T follicular helper cell (primary cell): ENCODE measurements around the gene UGT2B7.
"Not testable (repeated sequence)": the region's sequence is repeated elsewhere in the genome, so short reads cannot be mapped to it uniquely, and the experiment has no call there.

Source experiments
- DNase-seq: peaks from one replicate; pipeline ENCODE4 v3.0.0-alpha.2; 2020; ENCODE audit warnings: low read depth
- total RNA-seq, 2 experiments: gene quantifications; one replicate each; lab custom pipeline; 2026; lab: John Stamatoyannopoulos, UW

The UGT2B7 gene
- 0 reads per million in 2 experiments for total RNA-seq

GRCh38 chr4:69096111-69096656 is at the start of gene UGT2B7:
Gene UGT2B7 (plus strand): TSS chr4:69096474. CDS start chr4:69096521, 47 bp downstream.
- no peak for DNase-seq

- no peak for DNase-seq
Measured at GRCh38 chr4:69049860-69050259, 46.4 kb upstream of the UGT2B7 start.

- not testable (repeated sequence) for DNase-seq
Measured at GRCh38 chr4:69050853-69051575, 45.3 kb upstream of the UGT2B7 start.

GRCh38 chr4:69051576-69051943 is 44.7 kb upstream of the UGT2B7 start:
- no peak for DNase-seq

- DNase-seq = not testable (repeated sequence)
Measured at GRCh38 chr4:69053309-69053885, 42.9 kb upstream of the UGT2B7 start.

DNA sequence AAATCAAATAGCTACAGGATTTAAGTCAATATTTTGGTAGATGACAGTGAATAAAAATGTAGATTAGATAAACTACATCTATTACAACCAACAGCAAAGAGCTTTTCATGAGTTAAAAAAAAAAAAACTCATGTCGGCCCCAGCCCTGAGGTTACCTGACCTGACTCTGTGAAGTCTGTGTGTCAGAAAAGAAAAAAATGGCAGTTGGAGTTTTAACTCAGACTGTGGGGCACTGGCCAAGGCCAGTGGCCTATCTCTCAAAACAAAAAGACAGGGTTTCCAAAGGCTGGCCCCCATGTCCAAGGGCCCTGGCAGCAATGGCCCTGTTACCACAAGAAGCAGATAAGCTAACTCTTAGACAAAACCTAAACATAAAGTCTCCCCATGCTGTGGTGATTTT is 42.2 kb upstream of the UGT2B7 start:
- not testable (repeated sequence) for DNase-seq

DNA sequence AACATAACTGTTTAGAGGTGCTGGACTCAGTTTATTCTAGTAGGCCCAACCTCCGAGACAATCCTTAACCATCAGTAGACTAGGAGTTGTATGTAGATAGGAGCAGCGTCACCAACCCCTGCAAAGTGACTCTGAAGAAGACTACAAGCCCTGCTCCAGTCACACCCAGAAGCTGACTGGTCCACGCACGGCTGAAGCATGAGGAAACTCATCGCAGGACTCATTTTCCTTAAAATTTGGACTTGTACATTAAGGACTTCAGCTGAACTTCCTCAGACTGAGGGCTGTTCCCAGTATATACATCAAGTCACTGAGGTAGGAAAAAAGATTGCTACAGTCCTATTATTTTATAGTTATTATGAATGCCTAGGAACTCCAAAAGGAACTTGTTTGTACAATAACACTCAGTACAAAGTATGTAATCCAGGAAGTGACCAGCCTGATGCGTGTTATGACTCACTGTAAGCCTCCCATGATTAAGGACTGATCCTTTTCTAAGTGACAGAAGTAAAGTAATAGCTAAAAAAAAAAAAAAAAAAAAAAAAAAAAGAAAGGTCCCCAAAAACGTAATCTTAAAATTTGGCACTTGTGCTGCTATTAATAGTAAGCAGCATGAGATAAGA is 41.6 kb upstream of the UGT2B7 start:
- no peak for DNase-seq

- no peak for DNase-seq
Measured at GRCh38 chr4:69056150-69056549, 40.1 kb upstream of the UGT2B7 start.

GRCh38 chr4:69056921-69057550 is 39.2 kb upstream of the UGT2B7 start:
- DNase-seq = no peak

GRCh38 chr4:69057620-69058409 is 38.5 kb upstream of the UGT2B7 start:
- DNase-seq = no peak

GRCh38 chr4:69058410-69059059 is 37.7 kb upstream of the UGT2B7 start:
- no peak for DNase-seq

- no peak for DNase-seq
Measured at GRCh38 chr4:69060651-69061308, 35.5 kb upstream of the UGT2B7 start.

DNA sequence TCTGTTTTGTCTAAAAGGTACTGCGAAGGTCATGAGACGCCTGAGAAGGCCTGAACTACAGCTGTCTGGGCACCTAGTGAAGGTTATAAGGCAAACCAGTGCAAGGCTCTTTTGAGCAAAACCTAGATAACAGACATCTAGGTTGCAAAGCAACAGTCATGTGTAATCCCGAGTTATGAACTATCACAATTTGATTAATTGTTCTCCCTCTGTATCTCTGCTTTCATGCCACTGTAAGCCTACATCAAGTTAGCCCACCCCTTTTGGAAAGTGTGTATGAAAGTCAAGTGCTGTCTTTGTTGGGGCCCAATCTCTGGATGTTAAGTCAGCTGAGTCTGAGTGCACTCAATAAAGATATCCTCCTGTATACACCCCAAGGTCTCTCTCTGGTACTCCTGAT is 31.9 kb upstream of the UGT2B7 start:
- no peak for DNase-seq

GRCh38 chr4:69066945-69067344 is 29.3 kb upstream of the UGT2B7 start:
- DNase-seq = no peak

DNA sequence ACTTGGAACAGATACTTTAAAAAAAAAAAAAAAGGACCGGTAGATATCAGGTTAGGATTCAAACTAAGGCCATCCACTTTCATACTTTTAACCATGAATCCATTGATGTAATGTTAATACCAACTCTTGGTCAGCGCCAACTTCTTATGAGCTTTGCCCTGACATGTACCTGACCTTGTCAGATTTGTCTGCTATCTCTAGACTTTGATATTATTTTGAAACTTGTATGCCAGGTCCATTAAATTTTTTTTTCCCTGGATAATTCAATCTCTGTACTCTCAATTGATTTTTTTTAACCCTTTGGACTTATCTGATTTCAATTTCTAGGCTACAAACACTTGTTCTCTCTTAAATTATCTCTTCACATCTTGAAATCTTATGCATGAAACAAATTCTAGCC is 27.2 kb upstream of the UGT2B7 start:
- no peak for DNase-seq

DNA sequence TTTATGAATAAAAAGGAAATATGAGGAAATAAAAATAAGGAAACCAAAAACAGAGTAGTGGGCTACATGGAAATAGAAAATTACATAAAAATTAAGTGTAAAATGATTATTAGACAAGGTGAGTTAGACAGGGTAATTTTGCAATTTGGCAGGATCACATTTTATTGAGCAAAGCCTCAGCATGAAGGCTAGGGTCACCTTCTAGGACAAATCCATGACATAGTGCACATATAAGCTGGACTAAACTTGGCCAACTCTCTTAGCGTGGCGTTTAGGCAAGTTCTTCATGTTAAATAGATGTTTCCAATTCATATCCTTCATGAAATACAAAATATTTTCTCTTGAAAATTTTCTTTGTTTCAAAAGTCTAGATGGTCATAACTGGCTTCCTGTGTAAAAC is 25.7 kb upstream of the UGT2B7 start:
- DNase-seq = no peak

- DNase-seq = no peak
Measured at GRCh38 chr4:69071286-69071685, 25.0 kb upstream of the UGT2B7 start.

DNA sequence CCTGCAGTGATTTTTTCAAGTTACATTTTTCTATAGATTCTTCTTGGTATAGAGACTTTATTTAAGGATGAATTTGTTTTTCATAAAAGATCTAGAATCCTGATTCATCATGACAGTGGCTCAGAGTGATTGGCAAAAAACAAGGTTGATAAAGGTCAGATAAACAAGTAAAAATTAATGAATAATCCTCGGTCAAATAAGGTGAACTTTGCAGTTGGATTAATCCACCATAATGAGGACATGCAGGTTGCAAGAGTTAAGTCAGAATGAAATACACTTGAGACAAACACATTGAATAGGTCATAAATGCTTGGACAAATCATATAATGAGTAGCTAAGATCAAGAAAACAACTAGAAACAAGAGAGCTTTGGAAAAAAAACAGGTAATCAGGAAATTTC is 22.9 kb upstream of the UGT2B7 start:
- no peak for DNase-seq

DNA sequence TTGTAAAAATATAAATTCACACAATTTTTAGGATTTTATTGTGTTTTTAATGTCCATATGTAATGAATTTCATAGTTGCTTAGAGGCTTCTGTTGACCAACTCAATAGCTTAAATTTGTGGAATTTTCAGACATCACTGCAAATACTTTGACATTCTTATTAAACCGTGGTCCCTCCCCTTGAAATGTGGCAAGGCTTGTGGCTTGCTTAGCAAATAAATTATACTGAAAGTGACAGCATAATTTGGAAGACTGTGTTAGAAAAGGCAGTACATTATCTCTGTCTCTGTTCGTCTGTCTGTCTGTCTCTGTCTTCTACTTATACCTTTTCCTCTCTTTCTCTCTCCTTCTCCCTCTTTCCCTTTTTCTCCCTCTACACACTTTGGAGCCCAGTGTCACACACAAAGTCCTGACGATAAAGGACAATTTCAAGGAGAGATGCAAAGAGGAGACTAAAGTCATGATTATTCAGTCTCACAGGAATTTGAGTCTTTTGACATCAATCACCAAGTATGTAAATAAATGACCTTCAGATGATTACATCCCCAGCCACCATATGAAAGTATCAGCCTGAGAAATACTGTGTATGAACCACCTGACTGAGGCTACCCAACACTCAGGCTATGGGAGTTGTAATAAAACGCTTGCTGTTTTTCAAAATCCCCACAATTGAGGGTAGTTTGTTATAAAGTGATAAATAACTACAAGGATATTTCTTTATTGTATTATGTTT is 21.0 kb upstream of the UGT2B7 start:
- no peak for DNase-seq

DNA sequence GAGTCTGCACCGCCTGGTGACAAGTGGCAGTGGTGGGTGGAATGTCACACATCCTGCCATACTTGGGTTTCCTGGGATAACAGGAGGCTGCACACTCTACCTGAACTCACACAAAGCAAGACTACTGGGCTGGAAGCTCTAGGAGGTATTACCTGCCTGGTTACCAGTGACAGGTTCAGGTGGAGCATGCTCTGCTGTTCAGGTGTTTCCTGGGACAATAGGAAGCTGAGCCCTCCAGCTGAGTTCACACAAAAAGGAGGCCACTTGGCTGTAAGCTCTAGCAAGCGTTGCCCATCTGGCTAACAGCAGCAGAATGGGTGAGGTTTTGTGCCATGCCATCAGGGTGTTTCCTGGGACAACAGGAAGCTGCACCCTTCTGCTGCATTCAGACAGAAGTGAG is 17.4 kb upstream of the UGT2B7 start:
- DNase-seq = no peak
